Placental pericyte (primary cell): ENCODE data around the gene STK16. TPM values are rescaled to one million over a fixed set of nuclear protein-coding genes. Genes with fewer than 3 reads are reported as not detected.

Experiments used
- small RNA-seq: library from RNA; depleted of rRNA; stranded (forward); fragments of <200 nt; gene quantifications from one replicate; pipeline ENCODE3, GENCODE V24; 2012; ENCODE audit warnings: low replicate concordance
- total RNA-seq: library from RNA; depleted of rRNA; stranded (reverse); fragments of >200 nt; gene quantifications from 2 replicates; pipeline ENCODE4 v1.2.3, GENCODE V29; 2012

Gene STK16, protein sequence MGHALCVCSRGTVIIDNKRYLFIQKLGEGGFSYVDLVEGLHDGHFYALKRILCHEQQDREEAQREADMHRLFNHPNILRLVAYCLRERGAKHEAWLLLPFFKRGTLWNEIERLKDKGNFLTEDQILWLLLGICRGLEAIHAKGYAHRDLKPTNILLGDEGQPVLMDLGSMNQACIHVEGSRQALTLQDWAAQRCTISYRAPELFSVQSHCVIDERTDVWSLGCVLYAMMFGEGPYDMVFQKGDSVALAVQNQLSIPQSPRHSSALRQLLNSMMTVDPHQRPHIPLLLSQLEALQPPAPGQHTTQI
- total RNA-seq = 37.4 and 59.1 TPM in 2 replicates

DNA sequence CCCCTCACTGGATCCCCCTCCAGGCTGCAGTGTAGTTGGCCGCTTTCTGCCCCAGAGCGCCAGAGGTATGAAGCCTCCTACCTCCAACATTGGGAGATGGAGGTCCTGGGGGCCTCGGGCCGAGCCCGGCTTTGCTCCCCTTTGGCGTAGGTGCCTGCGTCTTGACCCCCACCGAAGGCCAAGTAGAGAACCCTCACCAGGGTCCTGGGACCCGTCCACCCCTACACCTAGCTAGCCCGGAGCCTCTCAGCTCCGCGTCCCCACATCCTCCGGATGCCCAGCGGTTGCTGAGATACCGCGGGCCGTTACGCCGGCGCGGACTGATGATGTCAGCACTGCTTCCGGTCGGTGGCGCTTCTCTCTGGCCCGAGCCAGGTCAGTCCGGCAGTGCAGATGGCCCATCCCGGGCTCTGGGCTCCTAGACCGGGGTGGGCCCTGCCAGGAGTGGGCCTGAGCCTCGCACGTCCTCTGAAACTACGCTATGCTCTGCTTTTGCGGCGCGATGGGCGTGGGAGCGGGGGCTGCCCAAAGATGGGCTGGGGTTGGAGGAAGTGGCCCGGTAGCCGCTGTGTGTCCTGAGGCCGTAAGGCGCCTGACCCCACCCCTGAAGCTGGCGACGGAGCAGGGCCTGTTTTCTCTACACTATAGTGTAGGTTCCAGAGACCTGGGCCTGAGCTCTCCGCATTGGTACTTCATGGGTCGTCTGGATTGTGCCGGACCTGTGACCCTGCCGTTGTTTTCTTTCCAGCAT is at the start of gene STK16, which contains the start of gene GLB1L:
STK16 (plus strand) TSS at position 332 of the 751 bp plus-strand sequence. CDS start 521 bp downstream, outside the sequence.
GLB1L (minus strand) TSS at position 297 of the 751 bp plus-strand sequence. CDS start 1,871 bp downstream, outside the sequence.

DNA sequence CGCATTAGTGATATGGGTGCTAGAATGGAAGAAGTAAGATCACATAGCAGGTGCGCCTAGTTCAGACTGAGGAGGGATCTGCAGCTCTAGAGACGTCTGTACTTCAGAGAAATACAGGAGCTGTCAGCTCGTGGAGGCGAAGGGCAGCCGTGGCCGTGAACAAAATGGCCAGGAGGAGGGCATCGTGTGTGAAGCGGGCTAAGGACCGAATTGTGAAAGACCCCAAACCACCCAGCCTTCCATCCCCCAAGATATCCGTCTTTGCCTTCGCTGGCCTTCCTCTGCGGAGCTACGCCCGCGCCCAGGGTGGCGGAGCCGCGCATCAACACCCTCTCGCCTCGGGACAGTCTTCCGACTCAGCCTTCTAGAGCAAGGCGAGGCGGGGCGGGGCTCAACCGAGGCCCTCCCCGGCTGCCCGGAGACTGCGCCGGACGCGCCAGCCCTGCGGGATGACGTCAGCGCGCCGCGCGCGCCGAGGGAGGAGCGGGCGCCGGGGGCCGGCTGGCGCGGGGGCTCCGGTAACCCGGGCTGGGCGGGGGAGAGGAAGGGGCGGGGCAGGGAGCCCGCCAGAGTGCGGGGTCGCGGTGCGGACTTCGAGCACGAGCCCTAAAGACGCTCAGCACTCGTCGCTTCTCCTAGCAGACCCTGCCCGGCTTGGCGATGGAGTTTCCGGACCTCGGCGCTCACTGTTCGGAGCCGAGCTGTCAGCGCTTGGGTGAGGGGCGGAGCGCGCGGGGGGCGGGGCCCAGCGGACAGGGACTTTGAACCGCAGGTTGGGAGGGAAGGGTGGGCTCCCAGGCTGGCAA is 38.7 kb upstream of the STK16 start, which contains the start of gene ZFAND2B:
ZFAND2B (plus strand) TSS at position 455 of the 806 bp plus-strand sequence; CDS start at position 661, 206 bp downstream.

DNA sequence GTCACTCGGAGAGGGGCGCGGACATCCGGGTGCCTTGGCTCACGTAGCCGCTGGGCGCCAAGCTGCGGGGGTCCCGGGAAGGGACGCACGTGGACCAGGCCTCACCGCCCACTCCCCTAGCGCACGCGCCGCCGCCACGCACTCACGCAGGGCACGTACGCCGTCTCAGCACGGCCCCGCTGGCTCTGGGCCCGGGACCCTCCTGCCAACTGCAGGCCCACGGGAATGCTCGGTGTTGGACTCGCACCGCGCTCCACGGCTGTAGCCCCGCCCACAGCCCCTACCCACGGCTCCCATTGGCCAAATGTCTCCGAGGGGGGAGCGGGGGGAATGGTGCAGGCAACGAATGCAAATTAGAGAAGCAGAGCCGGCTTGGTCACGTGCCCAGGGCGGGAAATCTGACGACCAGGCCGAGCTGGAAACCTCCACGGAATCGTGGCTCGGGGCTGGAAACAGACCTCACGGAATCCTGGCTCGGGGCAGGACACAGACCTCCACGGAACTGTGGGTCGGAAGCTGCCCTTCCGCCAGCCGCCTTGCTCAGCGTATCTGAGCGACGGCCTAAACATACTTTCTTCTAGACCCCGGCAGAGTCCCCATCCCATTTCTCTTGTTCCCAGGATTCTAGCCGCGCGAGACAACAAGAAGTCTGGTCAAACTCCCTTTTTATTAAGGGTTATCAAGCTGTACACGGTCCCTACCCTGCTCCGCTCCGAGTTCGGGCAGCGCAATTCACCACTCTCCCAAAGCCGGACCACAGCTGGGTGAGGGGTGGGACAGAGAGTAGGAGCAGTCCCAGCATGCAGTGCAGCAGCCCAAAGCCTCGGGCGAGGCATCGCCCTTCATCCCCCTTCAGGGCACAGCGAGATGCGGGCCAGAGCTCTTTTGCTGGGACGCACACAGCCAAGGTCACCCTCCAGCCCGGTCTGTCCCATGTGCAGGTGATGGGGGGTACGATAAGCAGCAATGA is 26.3 kb upstream of the STK16 start, which contains the start of gene ABCB6:
ABCB6 (minus strand) TSS at position 227 of the 970 bp plus-strand sequence. CDS start 285 bp downstream, outside the sequence.

DNA sequence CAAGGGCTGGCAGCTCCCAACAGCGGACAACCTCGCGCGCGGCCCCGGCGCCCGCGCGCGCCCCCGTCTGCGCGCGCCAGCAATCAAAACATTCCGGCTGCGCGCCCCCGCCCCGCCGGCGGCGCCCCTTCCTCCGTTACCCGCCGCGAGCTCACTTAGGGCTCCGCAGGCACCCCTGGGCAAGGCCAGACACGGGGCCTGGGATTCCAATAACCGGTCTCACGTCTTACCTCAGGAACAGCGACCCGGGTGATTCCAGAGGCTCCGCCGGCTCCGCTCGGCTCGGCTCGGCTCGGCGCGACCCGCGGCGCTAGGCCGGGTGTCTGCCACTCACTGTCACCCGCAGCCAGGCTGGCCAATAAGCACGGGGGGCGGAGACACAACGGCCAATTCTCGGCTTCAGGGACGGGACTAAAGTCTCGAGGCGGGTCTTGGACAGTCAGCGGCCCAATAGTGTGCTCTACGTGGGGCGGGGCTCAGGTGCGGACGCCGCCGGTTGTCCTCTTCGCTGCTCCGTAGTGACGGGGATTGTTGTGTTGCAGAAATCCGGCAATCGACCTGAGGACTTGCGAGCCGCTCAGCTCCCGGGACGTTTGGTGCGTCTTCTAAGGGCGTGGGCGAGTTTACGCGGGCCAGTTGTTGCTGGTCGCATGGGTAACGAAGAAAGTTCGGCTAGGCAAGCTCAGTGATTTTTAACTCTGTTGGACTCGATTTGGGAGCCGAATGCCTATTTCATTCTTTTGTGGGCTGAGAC is 15.8 kb upstream of the STK16 start, which contains the start of the genes ANKZF1 and ATG9A:
ANKZF1 (plus strand) TSS at position 502 of the 754 bp plus-strand sequence. CDS start 452 bp downstream, outside the sequence.
ATG9A (minus strand) TSS at position 332 of the 754 bp plus-strand sequence. CDS start 1,612 bp downstream, outside the sequence.

DNA sequence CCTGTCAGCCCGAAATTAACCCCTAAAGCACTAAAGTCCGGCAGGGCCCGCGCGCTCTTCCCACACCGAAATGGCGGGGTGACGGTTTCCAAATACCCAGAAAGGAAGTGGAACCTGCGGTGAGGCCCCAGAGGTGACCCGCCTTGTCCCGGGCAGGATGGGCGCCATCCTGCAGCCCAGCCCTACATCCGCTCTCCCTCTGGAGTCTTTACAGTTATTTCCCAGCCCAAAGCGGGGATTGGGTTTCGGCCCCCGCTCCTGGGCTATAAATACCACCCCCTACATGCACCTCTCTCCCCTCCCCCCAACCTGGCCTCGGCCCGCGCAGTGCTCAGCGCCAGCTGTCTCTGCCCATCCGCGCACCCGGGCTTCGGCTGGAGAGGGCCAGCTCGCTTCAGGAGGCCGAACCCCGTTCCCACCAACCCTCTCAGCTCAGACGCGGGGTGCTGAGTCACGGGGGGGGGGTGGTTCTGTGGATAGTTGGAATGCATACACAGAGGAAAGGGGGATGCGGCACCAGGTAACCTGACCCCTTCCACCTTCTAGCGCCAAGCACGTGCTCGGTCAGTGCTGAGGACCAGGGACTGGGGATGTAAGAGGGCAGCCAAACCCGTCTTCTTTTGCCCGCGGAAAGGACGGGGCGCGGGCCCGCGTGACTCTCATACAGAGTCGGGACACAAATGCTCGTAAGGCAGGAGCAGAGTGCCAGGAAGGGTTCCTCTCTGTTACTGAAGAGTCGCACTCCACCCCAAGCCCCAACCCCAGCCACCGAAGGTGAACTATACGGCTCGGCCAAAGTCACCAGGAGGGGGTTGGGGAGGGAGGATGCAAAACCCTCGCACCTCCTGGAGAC is 7.8 kb downstream of the STK16 start, which contains the start of gene TUBA4B:
TUBA4B (plus strand) TSS at position 344 of the 853 bp plus-strand sequence; CDS start at position 509, 165 bp downstream.

DNA sequence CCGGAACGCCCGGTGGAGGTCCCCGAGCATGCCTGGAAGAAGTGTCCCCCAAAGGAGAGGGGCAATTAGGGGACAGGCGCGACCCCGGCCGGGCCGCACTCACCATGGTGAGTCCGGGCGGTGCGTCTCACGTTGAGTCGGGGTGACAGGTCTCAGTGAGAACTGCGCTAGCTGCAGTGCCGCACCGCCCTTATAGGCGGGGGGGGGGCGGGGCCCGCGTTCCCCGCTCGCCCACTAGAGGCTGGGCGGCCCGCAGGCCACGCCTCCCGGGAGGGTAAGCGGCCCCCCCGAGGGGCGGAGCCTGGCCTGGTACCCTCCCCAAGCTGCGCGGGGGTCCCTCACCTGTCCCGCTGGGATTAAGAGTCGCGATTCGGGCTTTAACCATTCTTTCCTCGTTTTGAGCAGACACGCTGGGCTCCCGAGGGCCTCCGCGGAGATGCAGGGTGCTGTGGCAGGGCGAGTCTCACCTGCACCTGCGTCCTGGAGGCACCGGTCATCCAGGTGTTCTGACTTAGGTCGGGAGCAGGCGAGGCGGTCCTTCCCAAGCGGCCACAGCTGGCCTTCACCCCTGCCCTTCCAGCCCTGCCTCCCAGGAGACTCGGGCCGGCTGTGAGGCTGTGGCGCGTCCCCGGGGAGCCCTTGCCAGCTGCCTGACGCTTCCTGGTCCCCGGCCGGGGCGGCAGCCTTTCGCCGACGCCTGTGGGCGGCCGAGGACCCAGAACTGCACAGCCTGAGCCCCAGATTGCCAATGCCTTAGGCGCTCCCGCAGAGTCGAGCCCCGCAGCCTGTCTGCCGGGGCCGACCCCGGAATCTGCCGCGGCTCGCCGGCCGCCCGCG is 8.7 kb downstream of the STK16 start, which contains the start of gene TUBA4A:
TUBA4A (minus strand) TSS at position 166 of the 837 bp plus-strand sequence; CDS start at position 106, 60 bp downstream.

DNA sequence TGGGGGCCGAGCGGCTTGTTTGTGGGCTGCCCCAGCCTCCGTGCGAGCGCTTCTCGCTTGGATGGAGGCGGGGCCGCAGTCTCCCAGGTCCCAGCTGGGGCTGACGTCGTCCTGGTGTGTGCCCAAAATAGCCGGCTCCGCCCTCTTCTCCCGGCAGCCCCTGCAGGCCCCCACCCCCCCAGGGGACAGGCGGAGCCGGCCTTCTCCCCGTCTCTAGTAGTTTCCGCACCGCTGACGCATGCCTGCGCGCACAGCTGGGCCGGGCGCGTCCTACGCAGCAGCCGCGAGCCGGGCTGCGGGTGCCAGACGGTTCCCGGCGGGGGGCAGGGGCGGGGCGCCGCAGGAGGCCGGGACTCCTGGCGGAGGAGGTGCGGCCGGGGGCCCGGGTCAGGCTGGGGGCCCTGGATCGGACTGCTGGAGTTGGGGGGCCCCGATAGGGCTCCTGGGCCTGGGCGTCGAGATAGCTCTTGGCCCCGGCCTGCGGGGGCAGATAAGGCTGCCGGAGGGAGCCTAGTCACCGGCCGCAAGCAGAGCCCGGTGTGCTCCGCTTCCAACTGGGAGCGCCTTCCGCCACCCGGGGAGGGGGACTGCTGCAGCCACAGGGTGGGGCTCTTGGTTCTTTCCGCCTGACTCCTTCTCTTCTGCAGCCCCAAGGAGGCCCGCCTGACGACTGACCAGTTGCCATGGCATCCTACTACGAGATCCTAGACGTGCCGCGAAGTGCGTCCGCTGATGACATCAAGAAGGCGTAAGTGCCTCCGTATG is 34.1 kb downstream of the STK16 start, which contains the start of gene DNAJB2:
DNAJB2 (plus strand) TSS at position 216 of the 765 bp plus-strand sequence; CDS start at position 684, 468 bp downstream.

Small RNAs within 50 kb of the gene (small RNA-seq; reads per million reads assigned to genes)
- not detected for gene MIR153-1

Other genes with a start within 250 kb of the STK16 start
- gene CFAP65, start 204.0 kb upstream of the STK16 start, total RNA-seq = not detected in 2 replicates
- gene IHH, start 184.6 kb upstream of the STK16 start, total RNA-seq = under 0.01 TPM in 1 of 2 replicates, not detected in the other
- gene NHEJ1, start 84.7 kb upstream of the STK16 start, total RNA-seq = 18.6 and 18.9 TPM in 2 replicates
- gene SLC23A3, start 75.5 kb upstream of the STK16 start, total RNA-seq = 0.57 and 1.1 TPM in 2 replicates
- gene CNPPD1, start 68.6 kb upstream of the STK16 start, total RNA-seq = 20.9 and 36.8 TPM in 2 replicates
- 74.7 and 81.0 TPM in 2 replicates for gene RETREG2, start 67.2 kb upstream of the STK16 start, total RNA-seq
- 20.8 and 32.2 TPM in 2 replicates for gene ZFAND2B, start 38.7 kb upstream of the STK16 start, total RNA-seq
- 22.3 and 24.8 TPM in 2 replicates for gene ABCB6, start 26.5 kb upstream of the STK16 start, total RNA-seq
- gene ATG9A, start 15.8 kb upstream of the STK16 start, total RNA-seq = 56.9 and 74.0 TPM in 2 replicates
- gene ANKZF1, start 15.7 kb upstream of the STK16 start, total RNA-seq = 19.2 and 23.9 TPM in 2 replicates
- 15.2 and 23.4 TPM in 2 replicates for gene GLB1L, start within 50 bp of the STK16 start, total RNA-seq
- not detected in 2 replicates for gene TUBA4B, start 7.8 kb downstream of the STK16 start, total RNA-seq
- 7.0 and 31.6 TPM in 2 replicates for gene TUBA4A, start 8.4 kb downstream of the STK16 start, total RNA-seq
- 27.8 and 39.0 TPM in 2 replicates for gene DNAJB2, start 33.9 kb downstream of the STK16 start, total RNA-seq
- 0.88 and 7.9 TPM in 2 replicates for gene PTPRN, start 63.9 kb downstream of the STK16 start, total RNA-seq
- not detected in 2 replicates for gene RESP18, start 87.3 kb downstream of the STK16 start, total RNA-seq
- 64.0 and 76.8 TPM in 2 replicates for gene DNPEP, start 142.4 kb downstream of the STK16 start, total RNA-seq
- gene DES, start 172.9 kb downstream of the STK16 start, total RNA-seq = 0.29 and 7.2 TPM in 2 replicates
- gene SPEG, start 189.4 kb downstream of the STK16 start, total RNA-seq = 9.9 and 21.7 TPM in 2 replicates